Breast epithelium (tissue), 4 donors: ENCODE results near the gene PLCH2. TPM values are rescaled to one million over a fixed set of nuclear protein-coding genes. Genes with fewer than 3 reads are reported as not detected.
"Not testable (repeated sequence)": the region's sequence is repeated elsewhere in the genome, so short reads cannot be mapped to it uniquely, and the experiment has no call there.

Experiments
- DNase-seq, 2 donors: peaks; one replicate each; pipeline ENCODE4 v3.0.0-alpha.2; 2019; ENCODE audit warnings: low spot score in 2 of 2
- H3K27ac ChIP-seq, 2 donors: fragments of 200-600 bp; sonication (generic) in 1 of 2; one replicate each; pipeline ENCODE4 v1.5.1; 2016 to 2019; ENCODE audit warnings: mild to moderate bottlenecking in 1 of 2
- H3K27me3 ChIP-seq, 2 donors: fragments of 200-600 bp; sonication (generic) in 1 of 2; one replicate each; pipeline versions ENCODE4 v1.5.1 to v1.6.0; 2017 to 2019; ENCODE audit warnings: control low read depth in 1 of 2, mild to moderate bottlenecking in 1 of 2
- H3K36me3 ChIP-seq: fragments of 200-600 bp; one replicate; pipeline ENCODE4 v1.5.1; 2019
- H3K4me1 ChIP-seq, 2 donors: fragments of 200-600 bp; sonication (generic); one replicate each; pipeline ENCODE4 v1.5.1; 2016 to 2019; ENCODE audit warnings: control low read depth in 1 of 2
- H3K4me3 ChIP-seq, 3 donors: fragments of 200-600 bp; sonication (generic); 1 replicate in 2 of 3; 2 replicates in 1 of 3; pipeline ENCODE4 v1.5.1; 2016 to 2019; ENCODE audit warnings: mild to moderate bottlenecking in 3 of 3, moderate library complexity in 2 of 3
- H3K9me3 ChIP-seq, 2 donors: fragments of 200-600 bp; sonication (generic) in 1 of 2; one replicate each; pipeline ENCODE4 v1.5.1; 2016 to 2019; ENCODE audit warnings: control low read depth in 1 of 2
- POLR2A ChIP-seq: fragments of 450-650 bp; IDR thresholded peaks from one replicate; pipeline ENCODE4 v1.6.1; 2016; ENCODE audit warnings: antibody characterized with exemption, mild to moderate bottlenecking, moderate library complexity
- POLR2AphosphoS5 ChIP-seq, 3 donors: sonication (generic); formaldehyde crosslinking; IDR thresholded peaks; one replicate each; pipeline ENCODE4 v1.6.1; 2017; ENCODE audit warnings: antibody characterized with exemption in 3 of 3
- intact Hi-C: fragments of 100-400 bp; cut with DNase I; formaldehyde crosslinking; loops from one replicate; pipeline ENCODE4 v1.15.1; 2023; ENCODE audit warnings: low total_unique reads
- total RNA-seq, 3 donors: library from RNA; depleted of rRNA; stranded (reverse); fragments of >200 nt; gene quantifications; one replicate each; pipeline ENCODE4 v1.1.0, GENCODE V29; 2016
- TF ChIP-seq, protein P1 (sequence below), 3 donors: fragments of 450-650 bp; IDR thresholded peaks; one replicate each; pipeline ENCODE4 v1.5.1; 2016 to 2017; ENCODE audit warnings: antibody characterized with exemption in 3 of 3, mild to moderate bottlenecking in 3 of 3, moderate library complexity in 3 of 3

PLCH2 gene
- total RNA-seq, 3 donors from 2014 or later, result 0.16 to 12.0 (median 10.2) TPM

GRCh38 chr1:2545754-2546514, 69.8 kb downstream of the PLCH2 start:
- Histone ChIP-seq H3K27me3 (peaks cover 0 to 2% of the 10 kb centered on the region in 2 donors), H3K36me3 (no peaks in the 10 kb centered on the region), H3K9me3 (no peaks in the 10 kb centered on the region), H3K4me3 (peak overlapping the region; percentile 49 to 73 (median 59)), H3K4me1 (peaks cover 32 to 33% of the 10 kb centered on the region in 2 donors), H3K27ac (peak overlapping the region; percentile 98 to 100)
- TF ChIP-seq POLR2A, result no peak
- peak in 1 of 3 donors; percentile 3 for TF ChIP-seq POLR2AphosphoS5 (IDR thresholded peaks at IDR 0.05)
- DNase-seq, result peak; percentile 87 to 93
- intact Hi-C loops, result no loop called here

- H3K27ac ChIP-seq, result peak overlapping the region; percentile 98 to 100
- intact Hi-C loops, result no loop called here
- H3K4me1 ChIP-seq, result peaks cover 32 to 33% of the 10 kb centered on the region in 2 donors
- peak; percentile 85 to 87 for DNase-seq
- TF ChIP-seq POLR2AphosphoS5 (IDR thresholded peaks at IDR 0.05), result peak in 2 of 3 donors; percentile 31 to 53
- no peak for TF ChIP-seq POLR2A
- TF ChIP-seq, protein P1, sequence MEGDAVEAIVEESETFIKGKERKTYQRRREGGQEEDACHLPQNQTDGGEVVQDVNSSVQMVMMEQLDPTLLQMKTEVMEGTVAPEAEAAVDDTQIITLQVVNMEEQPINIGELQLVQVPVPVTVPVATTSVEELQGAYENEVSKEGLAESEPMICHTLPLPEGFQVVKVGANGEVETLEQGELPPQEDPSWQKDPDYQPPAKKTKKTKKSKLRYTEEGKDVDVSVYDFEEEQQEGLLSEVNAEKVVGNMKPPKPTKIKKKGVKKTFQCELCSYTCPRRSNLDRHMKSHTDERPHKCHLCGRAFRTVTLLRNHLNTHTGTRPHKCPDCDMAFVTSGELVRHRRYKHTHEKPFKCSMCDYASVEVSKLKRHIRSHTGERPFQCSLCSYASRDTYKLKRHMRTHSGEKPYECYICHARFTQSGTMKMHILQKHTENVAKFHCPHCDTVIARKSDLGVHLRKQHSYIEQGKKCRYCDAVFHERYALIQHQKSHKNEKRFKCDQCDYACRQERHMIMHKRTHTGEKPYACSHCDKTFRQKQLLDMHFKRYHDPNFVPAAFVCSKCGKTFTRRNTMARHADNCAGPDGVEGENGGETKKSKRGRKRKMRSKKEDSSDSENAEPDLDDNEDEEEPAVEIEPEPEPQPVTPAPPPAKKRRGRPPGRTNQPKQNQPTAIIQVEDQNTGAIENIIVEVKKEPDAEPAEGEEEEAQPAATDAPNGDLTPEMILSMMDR (IDR thresholded peaks at IDR 0.05), result peak in 1 of 3 donors; percentile 36
- no peaks in the 10 kb centered on the region for H3K9me3 ChIP-seq
- H3K27me3 ChIP-seq, result no peaks in the 10 kb centered on the region
- H3K4me3 ChIP-seq, result peak overlapping the region; percentile 49 to 73 (median 59)
- no peaks in the 10 kb centered on the region for H3K36me3 ChIP-seq
These were observed 70.6 kb downstream of the PLCH2 start for GRCh38 chr1:2546515-2547209.

- intact Hi-C loops, result loop anchor here (2.0 kb wide), 1 partner anchor 135 kb away; the partner anchor contains the start of gene PEX10
- TF ChIP-seq POLR2A (no peak), POLR2AphosphoS5 (IDR thresholded peaks at IDR 0.05) (peak in 1 of 3 donors; percentile 10)
- TF ChIP-seq, protein P1 (IDR thresholded peaks at IDR 0.05), result no peak
- Histone ChIP-seq H3K27me3 (no peaks in the 10 kb centered on the region), H3K4me1 (peaks cover 32 to 33% of the 10 kb centered on the region in 2 donors), H3K4me3 (peak overlapping the region; percentile 49 to 73 (median 59)), H3K36me3 (no peaks in the 10 kb centered on the region), H3K9me3 (no peaks in the 10 kb centered on the region), H3K27ac (peak overlapping the region; percentile 98 to 100)
- no peak for DNase-seq
These were observed 71.3 kb downstream of the PLCH2 start for GRCh38 chr1:2547210-2548067.

- H3K36me3 ChIP-seq, result no peaks in the 10 kb centered on the region
- peak; percentile 82 to 90 for DNase-seq
- H3K27ac ChIP-seq, result peak overlapping the region; percentile 98 to 100
- peak overlapping the region; percentile 45 to 73 (median 49) for H3K4me3 ChIP-seq
- intact Hi-C loops, result loop anchor here (2.0 kb wide), 1 partner anchor 135 kb away; the partner anchor contains the start of gene PEX10
- H3K4me1 ChIP-seq, result peaks cover 32 to 33% of the 10 kb centered on the region in 2 donors
- no peaks in the 10 kb centered on the region for H3K9me3 ChIP-seq
- TF ChIP-seq, protein P1 (IDR thresholded peaks at IDR 0.05), result peak; percentile 86 to 95 (median 90)
- TF ChIP-seq POLR2AphosphoS5 (IDR thresholded peaks at IDR 0.05) (peak in 2 of 3 donors; percentile 29 to 71), POLR2A (no peak)
- H3K27me3 ChIP-seq, result no peaks in the 10 kb centered on the region
These were observed 72.0 kb downstream of the PLCH2 start for GRCh38 chr1:2548068-2548589.

DNA sequence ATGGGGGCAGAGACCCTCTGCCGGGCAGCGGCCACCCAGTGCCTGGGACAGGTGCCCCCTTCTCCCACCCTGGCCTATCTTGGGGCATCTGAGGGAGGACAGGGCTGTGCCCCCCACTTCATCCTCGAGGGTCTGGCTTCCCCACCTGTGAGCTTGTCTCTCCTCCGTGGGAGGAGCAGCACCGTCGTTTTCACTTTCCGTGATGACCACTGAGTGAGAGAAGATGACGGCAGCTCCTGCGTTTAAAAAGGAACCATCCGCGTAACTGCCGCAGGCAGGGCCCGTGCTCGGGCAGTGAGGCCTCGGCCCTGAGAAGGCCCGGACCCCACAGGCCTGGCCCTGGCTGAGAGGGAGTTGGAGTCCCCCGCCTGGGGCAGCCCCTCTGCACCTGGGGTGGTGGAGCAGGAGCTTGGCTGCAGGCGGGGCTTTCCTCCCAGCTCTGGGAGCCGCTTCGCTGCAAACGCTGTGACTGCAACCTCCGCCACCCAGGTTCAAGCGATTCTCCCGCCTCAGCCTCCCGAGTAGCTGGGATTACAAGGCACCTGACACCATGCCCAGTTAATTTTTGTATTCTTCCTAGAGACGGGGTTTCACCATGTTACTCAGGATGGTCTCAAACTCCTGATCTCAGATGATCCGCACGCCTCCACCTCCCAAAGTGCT, 73.4 kb downstream of the PLCH2 start:
- H3K36me3 ChIP-seq, H3K27me3 ChIP-seq, H3K9me3 ChIP-seq, DNase-seq: not testable (repeated sequence)
- intact Hi-C loops, result loop anchor here (2.0 kb wide), 1 partner anchor 137 kb away; the partner anchor contains the start of gene PEX10
- Histone ChIP-seq H3K27ac (peak overlapping the region; percentile 98 to 100), H3K4me1 (peaks cover 29 to 31% of the 10 kb centered on the region in 2 donors), H3K4me3 (peak overlapping the region in 2 of 3 donors; percentile 45 to 73)

- H3K36me3 ChIP-seq, H3K4me3 ChIP-seq, H3K27me3 ChIP-seq, intact Hi-C loops, DNase-seq, H3K9me3 ChIP-seq: not testable (repeated sequence)
- Histone ChIP-seq H3K27ac (peak overlapping the region in 1 of 2 donors; percentile 100), H3K4me1 (peaks cover 26 to 27% of the 10 kb centered on the region in 2 donors)
These were observed 74.3 kb downstream of the PLCH2 start for GRCh38 chr1:2550309-2550861.

DNA sequence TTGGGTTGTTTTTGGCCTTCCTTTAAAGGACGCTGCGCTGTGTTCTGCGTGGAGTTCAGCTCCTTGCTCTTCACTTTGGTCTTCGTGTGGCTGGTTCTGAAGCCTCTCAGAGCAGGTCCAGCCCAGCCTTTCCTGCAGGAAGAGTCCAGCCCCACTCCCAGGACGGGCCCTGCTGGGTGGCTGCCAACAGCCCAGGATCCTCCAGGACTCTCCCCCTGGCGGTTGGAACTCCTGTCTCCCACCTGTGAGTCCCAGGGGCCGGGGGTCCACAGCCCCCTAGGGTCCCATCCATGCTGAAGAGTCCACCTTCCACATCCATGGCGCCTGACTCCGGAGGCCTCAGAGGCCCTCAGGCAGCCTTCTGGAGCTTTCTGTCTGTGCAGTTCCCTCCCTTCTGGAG, 75.5 kb downstream of the PLCH2 start:
- H3K4me1 ChIP-seq, result peaks cover 17 to 25% of the 10 kb centered on the region in 2 donors
- H3K4me3 ChIP-seq, intact Hi-C loops, H3K27me3 ChIP-seq, H3K36me3 ChIP-seq, H3K9me3 ChIP-seq, DNase-seq: not testable (repeated sequence)
- peak overlapping the region in 1 of 2 donors; percentile 100 for H3K27ac ChIP-seq
